ENCODE data around the gene CREB1.

CREB1 gene

GRCh38 chr2:207484444-207485391 lies 45.0 kb upstream of the CREB1 start:
- no peak for TF ChIP-seq CTCF (IDR thresholded peaks at IDR 0.05; ENCODE audit: insufficient read depth, missing control alignments)
- no peak for DNase-seq (ENCODE audit: insufficient read length, low spot score)
- no peak for FAIRE-seq

GRCh38 chr2:207487650-207488311 lies 42.0 kb upstream of the CREB1 start:
- FAIRE-seq (no peak), DNase-seq (ENCODE audit: insufficient read length, low spot score) (no peak)
- TF ChIP-seq CTCF (IDR thresholded peaks at IDR 0.05; ENCODE audit: insufficient read depth, missing control alignments) = no peak

- DNase-seq (ENCODE audit: insufficient read length, low spot score) = no peak
- no peak for TF ChIP-seq CTCF (IDR thresholded peaks at IDR 0.05; ENCODE audit: insufficient read depth, missing control alignments)
- no peak for FAIRE-seq
These were observed 40.5 kb upstream of the CREB1 start for GRCh38 chr2:207489251-207489650.

GRCh38 chr2:207490441-207490840 lies 39.3 kb upstream of the CREB1 start:
- FAIRE-seq (no peak), DNase-seq (ENCODE audit: insufficient read length, low spot score) (no peak)
- TF ChIP-seq CTCF (IDR thresholded peaks at IDR 0.05; ENCODE audit: insufficient read depth, missing control alignments) = no peak

GRCh38 chr2:207491086-207491485 lies 38.7 kb upstream of the CREB1 start:
- FAIRE-seq = no peak
- no peak for TF ChIP-seq CTCF (IDR thresholded peaks at IDR 0.05; ENCODE audit: insufficient read depth, missing control alignments)
- DNase-seq (ENCODE audit: insufficient read length, low spot score) = no peak

GRCh38 chr2:207491956-207492355 lies 37.8 kb upstream of the CREB1 start:
- no peak for TF ChIP-seq CTCF (IDR thresholded peaks at IDR 0.05; ENCODE audit: insufficient read depth, missing control alignments)
- FAIRE-seq (no peak), DNase-seq (ENCODE audit: insufficient read length, low spot score) (no peak)

- TF ChIP-seq CTCF (IDR thresholded peaks at IDR 0.05; ENCODE audit: insufficient read depth, missing control alignments) = no peak
- FAIRE-seq (no peak), DNase-seq (ENCODE audit: insufficient read length, low spot score) (no peak)
These were observed 37.3 kb upstream of the CREB1 start for GRCh38 chr2:207492461-207492860.

All from D721Med (cell line).